Inflammatory macrophage (primary cell): ENCODE data around the gene IL13RA2.

Source experiments
- DNase-seq, 2 donors: peaks; one replicate each; pipeline ENCODE4 v3.0.0-alpha.2; 2020 to 2022

IL13RA2 gene

GRCh38 chrX:114985967-114986592, 31.3 kb downstream of the IL13RA2 start:
- no peak for DNase-seq

- no peak for DNase-seq
Observed at GRCh38 chrX:114976292-114976691, 41.1 kb downstream of the IL13RA2 start.

- DNase-seq = no peak
Observed at GRCh38 chrX:114973013-114973412, 44.4 kb downstream of the IL13RA2 start.

GRCh38 chrX:114970806-114971205, 46.6 kb downstream of the IL13RA2 start:
- no peak for DNase-seq

GRCh38 chrX:114964374-114964773, 53.0 kb downstream of the IL13RA2 start:
- no peak for DNase-seq

GRCh38 chrX:114962209-114962608, 55.2 kb downstream of the IL13RA2 start:
- DNase-seq = no peak

GRCh38 chrX:114959729-114960128, 57.7 kb downstream of the IL13RA2 start:
- no peak for DNase-seq
